HG03575 (cell line): ENCODE measurements around the gene SLC13A3.
"Not testable (repeated sequence)": the region's sequence is repeated elsewhere in the genome, so short reads cannot be mapped to it uniquely, and the experiment has no call there.

Experiments used
- ATAC-seq: cut with Tn5 transposase; IDR thresholded peaks from one replicate; pipeline ENCODE4 v1.9.1; 2021; ENCODE audit not compliant: unreplicated experiment, insufficient number of reproducible peaks, low FRiP score; ENCODE audit errors: extremely low read depth

The SLC13A3 gene

DNA sequence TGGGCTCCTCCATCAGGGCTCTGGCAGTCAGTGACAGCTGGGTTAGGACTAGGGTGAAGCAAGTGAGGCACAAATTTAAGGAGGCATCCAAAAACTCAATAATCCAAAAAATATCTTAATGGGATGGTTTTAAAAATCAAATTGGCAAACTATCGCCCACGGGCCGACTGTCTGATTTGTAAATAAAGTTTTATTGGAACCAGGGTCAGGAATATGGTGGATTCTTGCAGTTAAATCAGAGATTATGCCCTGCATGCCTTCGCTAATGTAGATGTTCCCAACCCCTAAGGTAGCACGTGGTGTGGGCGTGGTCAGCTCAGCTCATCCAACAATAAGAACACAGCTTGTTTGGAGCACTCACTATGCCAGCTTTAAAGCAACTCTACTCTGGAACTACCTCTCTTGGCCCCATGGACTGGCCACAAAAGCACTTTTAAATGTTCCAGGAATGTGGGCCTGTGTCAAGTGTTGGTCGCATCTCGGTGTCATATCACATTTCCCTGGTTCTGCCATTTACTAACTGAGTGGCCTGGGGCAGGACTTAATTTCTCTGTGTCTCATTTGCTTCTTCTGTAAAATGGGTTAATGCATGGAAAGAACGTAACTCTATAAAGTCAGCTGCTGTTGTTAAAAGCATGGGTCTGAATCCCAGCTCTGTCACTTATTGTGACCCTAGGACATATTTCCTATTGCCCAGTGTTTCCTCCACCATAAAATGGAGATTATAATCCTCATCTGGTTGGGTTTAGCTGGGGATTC lies 31.0 kb upstream of the SLC13A3 start:
- no peak for ATAC-seq

DNA sequence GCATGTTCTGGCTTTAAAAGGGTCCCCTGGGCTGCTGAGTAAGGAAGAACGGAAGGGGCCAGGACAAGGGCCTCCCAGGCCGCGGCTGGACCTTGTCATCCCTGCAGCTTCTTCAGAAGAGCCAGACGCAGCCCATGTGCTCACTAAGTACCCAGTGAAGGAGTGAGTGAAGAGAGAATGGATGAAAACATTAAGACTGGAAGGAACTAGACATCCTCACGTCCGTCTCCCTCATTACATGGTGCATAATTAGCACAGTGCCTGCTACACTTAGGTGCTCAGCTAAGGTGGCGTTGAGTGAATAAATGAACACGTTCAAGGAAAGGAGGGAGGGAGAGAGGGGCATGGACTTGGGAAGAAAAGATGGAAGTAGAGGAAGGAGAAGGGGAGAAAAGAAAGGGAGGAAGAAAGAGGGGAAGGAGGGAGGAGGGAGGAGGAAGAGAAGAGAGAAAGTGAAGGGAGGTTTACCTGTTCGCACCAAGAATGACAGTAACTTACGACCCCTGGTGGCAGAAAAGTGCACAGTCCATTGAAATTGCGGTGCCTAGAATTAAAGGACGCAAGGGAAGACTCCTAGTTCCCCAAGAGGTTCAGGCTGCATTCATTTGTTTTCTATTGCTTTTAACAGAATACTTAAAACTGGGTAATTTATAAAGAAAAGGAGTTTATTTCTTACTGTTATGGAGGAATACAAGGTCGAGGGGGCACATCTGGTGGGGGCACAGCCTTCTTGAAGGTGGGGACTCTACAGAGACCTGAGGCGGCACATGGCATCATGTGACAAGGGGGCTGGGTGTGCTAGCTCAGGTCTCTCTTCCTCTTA lies 30.0 kb upstream of the SLC13A3 start:
- ATAC-seq = no peak

DNA sequence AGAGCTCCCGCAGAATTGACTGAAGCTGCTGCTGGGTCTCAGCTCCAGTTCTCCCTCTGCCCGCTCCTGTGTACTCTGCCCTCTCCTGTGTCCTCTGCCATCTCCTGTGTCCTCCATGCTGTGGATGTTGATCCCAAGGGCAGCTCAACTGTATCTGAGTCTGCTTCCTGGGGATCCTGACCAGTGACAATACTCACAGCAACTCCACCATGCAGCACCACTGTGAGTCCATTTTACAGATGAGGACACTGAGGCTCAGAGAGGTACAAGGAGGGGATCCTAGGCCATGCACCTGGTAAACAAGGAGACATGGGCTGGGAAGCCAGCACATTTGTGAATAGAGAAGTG lies 29.4 kb upstream of the SLC13A3 start:
- no peak for ATAC-seq

DNA sequence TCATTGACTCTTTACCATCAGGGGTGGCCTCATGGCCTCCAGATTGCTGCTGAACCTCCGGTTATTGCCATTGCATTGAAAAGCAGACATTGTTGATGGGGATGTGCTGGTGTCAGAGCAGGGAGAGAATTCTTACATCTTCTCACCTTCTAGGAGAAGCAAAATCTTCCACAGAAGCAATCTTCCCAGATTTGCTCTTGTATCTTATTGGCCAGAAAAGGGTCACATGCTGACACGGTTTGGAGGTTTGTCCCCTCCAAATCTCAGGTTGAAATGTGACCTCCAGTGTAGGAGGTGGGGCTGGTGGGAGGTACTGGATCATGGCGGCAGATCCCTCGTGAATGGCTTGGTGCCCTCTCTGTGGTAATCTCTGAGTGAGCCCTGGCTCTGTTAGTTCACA lies 27.3 kb upstream of the SLC13A3 start:
- no peak for ATAC-seq

DNA sequence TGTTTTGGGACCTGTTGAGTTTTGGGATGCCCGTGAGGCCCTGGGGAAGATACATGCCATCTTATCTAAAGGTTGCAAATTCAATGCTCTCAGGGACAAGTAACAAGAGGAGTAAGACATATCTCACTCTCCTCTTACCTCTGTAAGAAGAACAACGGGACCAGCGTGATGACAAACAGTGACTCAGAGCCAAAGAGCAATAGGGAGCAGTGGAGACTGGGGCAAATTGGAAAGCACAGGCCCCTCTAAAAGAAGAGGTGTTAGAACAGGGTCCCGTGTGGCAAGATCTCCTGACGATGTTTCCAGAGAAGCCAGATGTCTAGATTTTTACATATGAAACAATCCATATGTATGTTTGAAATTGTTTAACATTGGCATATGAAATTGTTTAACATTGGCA lies 26.3 kb upstream of the SLC13A3 start:
- no peak for ATAC-seq

DNA sequence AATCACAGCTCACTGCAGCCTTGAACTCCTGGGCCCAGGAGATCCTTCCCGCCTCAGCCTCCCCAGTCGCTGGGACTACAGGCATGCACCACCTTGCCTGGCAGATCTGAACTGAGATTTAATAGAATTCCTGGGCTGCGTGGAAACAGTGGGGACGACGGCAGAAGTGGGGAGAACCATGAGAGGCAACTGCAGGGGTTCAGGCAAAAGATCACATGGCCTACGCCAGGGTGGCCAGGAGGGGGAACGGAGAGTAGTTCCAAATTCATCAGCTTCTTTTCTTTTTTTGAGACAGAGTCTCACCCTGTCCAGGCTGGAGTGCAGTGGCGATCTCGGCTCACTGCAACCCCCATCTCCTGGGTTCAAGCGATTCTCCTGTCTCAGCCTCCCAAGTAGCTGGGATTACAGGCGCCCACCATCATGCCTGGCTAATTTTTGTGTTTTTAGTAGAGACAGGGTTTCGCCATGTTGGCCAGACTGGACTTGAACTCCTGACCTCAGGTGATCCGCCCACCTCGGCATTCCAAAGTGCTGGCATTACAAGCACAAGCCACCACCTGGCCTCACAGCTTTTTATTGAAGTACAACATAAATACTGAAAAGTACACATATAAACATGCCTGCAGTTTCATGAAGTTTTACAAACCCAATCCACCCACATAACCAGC lies 25.5 kb upstream of the SLC13A3 start:
- ATAC-seq = not testable (repeated sequence)

DNA sequence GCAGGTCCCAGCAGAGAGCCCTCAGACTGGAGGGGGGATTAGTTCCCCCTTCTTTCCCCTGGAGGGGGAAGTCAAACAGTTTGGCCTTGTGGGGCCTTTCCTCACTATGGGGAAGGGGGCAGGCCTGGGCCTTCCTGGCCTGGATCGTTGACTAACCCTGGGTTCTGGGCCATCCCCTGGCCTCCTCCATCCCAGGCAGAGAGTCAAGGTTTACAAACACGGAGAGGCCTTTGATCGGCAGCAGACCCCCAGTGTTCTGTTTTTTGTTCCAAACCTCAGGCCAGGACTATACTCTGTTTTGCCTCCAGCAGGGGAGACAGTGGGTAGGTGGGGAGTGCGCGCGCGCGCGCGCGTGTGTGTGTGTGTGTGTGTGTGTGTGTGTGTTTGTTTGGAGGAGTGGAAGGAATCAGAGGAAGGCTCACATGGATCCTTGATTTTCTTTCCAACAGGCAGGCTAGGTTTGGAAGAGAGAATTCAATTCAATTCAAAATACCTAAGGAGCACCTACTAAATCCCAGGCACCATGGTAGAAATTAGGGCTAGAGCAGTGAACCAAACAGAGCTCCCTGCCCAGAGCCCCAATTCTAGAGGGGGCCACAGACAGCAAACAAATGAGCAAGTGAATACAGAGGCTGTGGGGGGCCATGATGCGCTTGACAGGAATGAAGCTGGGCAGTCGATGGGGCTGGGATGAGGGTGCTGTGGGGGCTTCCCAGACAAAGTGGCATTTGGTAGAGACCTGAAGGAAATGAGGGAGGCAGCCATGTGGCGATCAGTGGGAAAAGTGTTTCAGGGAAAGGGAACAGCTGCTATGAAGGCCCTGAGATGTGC lies 23.2 kb upstream of the SLC13A3 start:
- no peak for ATAC-seq

DNA sequence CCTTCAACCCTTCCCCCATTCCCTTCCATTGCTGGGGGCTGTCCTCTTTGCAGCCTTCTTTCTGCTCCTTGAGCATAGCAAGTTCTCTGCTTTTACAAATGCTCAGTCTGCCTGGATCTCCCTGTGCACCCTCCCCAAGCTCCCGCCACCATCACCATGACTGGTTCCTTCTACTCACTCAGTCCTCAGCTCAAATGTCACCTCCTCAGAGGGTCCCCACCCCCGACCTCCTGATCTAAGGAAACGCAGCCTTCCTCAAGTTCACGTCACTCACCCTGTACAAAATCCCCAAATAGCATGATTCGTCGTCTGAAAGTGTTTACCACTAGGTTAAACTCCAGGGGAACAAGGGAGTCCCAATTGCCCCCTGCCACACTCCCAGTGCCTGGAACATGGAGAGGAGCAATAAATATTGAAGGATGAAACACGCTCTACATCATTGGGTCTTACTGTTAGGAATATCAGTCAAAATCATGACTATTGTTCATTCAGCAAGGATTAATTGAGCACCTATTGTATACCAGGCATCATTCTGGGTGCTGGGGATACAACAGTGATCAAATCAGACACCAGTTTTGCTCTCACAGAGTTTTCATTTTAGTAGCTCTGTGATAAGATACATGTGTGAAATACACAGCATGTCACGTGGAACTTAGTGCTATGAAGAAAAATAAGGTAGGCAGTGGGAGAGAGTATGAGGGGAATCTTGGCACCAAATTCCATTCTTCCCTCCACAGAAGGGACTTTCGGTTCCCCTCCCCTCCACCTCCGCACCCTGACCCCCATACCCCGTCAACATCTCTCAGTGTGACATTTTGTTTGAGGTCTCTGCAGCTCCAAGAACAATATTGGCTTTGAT lies 22.4 kb upstream of the SLC13A3 start:
- no peak for ATAC-seq

DNA sequence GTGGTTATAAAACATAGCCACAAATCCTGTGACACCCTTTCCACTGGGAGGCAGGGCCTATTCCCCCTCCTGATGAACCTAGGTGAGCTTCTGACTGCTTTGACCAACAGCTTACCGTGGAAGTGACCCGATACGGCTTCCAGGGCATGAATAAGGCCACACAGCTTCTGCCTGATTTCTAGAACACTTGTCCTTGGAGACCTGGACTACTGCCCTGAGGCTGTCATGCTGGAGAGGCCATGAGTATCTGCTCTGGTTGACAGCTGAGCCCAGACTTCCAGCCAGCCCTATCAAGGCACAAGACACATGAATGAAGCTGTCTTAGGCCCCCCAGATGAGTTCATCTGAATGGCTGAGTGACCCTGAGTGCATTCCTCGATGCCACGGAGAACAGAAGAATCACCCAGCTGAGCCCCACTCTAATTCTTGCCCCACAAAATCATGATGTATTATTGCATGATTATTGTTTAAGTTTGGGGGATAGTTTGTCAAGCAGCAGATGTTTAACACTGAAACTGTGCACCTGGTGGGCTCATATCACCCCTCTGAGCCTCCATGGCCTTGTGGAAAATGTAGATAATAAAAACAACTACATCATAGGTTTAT lies 21.4 kb upstream of the SLC13A3 start:
- no peak for ATAC-seq

DNA sequence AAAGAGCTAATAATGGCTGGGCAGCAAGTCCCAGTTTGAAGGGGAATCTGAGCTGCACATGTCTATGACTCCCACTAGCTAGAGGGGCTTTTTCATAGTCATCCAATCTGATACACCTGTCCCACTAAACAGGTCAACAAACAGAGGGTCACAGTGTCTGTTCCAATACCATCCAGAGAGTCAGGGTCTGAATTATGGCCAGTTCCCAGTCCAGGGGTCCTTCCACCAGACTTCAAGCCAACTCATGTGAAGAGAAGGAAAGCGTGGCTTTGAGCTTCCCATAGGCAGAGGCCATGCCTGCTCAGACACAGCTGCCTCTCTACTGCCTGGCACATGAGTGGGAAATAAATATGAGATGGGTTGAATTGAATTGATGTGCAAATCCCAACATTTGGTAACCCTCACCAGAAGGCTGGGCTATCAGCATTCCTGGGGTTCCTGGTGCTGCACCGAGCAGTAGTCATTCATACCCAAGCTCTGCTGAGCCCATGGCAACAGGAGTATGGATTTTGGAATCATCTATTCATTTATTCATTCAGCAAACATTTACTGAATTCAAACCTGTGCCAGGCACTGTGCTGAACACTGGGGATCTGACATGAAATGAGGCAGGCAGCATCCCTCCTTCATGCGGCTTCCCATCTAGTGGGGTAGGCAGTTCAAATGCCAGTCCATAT lies 20.7 kb upstream of the SLC13A3 start:
- ATAC-seq = no peak

DNA sequence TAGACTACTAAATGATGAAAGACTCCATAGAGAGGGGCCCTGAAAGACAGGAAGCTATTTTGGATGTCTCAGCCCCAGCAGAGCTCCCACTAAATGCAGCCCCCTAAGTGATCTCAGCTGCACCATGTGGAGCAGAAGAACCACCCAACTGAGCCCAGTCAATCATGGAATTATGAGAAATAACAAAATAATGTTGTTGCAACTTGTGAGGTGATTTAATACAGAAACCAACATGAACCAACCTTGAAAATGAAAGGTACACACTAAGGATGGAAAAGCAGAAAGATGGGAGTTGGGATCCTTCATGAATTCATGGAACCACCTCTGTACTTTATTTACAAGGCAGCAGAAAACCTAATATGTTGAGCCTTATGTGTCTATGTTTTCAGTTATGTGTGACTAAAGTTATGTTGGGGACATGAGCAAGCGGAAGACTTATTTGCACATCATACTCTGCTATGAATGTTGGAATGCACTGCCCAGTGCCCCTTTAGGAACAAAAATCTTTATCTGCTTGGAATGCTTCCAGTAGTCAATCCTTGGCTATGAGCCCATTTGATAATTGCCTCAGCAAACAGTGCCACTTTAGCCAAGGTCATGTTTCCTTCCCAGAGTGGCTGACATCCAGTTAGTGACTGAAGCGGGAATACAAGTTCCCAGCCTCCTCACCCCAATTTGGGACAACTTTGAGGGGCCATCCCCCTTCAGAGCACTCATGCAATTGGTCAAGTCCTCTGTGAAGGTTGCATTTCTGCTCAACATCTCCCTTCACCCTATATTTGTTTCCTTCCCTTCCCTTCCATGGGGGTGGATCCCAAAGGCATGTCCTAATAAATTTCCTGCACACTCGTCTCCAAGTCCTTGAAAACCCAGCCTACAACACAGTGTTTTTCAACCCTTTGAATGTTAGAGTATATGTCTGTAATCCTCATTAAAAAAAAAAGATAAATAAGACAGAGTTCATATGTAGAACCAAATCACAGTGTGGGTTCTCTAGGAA lies 19.6 kb upstream of the SLC13A3 start:
- ATAC-seq = no peak

DNA sequence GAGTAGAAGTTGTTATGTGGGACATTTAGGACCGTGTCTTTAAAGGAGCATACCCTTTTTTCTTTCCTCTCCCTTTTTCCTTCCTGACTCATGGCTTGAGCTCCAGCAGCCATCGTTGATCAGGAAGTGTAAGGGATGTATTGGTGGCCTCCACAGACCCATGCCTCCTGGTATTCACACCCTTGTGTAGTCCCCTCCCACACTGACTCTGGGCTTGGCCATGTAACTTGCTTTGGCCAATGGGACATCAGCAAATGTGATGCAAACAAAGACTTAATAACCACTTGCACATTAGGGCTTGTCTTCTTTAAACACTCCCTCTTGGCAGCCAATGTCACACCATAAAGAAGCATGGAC lies 18.9 kb upstream of the SLC13A3 start:
- ATAC-seq = no peak

DNA sequence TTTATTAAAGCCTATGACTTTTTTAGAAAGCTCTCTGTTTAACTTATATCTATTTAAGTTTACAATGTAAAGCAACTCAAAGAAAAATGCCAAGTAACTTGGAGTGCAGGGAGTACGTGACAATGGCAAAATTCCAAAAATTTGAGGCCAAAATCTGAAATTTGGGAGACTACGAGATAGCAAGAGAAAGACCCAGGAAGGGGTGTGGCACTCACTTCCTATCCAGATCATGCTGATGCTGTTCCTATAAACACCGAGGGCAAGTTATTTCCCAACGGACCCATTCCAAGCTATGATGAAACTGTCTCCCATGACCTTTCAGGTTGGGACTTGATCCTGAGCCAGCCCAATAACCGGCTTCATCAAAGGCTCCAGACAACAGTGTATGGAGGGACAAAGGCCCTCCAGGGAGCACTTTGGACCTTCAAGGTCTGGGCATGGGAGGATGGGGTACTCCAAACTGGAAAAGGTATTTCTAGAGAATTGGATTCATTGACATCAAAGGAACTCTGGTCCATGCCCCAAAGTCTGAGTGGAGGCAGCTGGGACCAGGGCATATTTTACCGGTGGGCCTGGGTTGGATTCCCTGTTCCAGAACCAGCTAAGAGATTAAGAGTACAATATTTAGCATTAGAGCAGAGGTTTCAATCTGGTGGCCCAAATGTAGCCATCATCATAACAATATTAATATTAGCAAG lies 15.7 kb upstream of the SLC13A3 start:
- no peak for ATAC-seq

DNA sequence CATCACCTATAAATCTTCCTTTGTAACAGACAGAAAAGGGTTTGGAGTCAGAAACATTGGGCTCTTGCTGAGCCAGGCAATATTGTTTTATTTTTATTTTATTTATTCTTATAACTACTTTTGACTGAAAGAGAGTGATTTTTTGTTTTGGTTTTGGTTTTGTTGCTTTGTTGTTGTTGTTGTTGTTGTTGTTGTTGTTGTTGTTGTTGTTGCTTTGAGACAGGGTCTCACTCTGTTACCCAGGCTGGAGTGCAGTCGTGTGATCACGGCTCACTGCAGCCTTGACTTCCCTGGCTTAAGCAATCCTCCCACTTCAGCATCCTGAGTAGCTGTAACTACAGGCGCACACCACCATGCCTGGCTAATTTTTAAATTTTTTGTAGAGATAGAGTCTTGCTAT lies 15.0 kb upstream of the SLC13A3 start:
- ATAC-seq = no peak

DNA sequence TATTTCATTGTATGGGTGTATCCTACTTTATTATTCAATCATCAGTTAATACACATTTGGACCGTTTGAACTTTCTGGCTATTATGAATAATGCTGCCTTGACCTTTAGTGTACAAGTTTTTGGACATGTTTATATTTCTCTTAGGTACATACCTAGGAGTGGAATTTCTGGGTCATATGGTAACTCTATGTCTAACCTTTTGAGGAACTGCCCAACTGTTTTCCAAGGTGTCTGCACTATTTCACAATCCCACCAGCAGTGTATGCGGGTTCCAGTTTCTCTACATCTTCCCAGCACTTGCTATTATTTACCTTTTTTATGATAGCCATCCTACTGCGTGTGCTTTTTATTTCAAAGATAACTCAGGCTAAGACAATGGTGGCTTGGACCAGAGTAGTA lies 14.3 kb upstream of the SLC13A3 start:
- ATAC-seq = no peak

DNA sequence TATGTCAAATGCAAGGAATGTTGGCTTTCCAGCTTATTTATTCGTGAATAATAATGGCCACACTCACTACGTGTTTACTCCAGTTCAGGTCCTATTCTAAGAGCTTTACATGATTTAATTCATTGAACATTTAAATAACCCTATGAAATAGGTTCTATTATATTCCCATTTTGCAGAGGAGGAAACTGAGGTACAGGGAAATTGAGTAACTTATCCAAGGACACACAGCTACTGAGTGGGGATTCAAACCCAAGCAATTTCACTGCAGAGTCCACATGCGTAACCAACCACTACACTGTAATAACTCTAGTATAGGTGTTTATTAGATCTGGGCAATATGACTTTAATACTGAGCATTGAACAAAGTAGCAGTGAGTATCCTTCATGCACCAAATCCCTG lies 12.3 kb upstream of the SLC13A3 start:
- no peak for ATAC-seq
